OCI-LY1 (cell line): Measurements from ENCODE around the gene PTPRM.

Experiments used
- H2AFZ ChIP-seq: fragments of 200-600 bp; sonication (generic), shearing (Covaris generic); 2 replicates; pipeline ENCODE4 v1.6.0; 2014; ENCODE audit warnings: antibody characterized with exemption, mild to moderate bottlenecking, low read length
- H3F3A ChIP-seq: fragments of 200-600 bp; sonication (generic), shearing (Covaris generic); 2 replicates; pipeline ENCODE4 v1.6.0; 2014; ENCODE audit warnings: mild to moderate bottlenecking, antibody characterized with exemption, low read length, moderate library complexity; ENCODE audit not compliant: insufficient read depth
- H3K27ac ChIP-seq: fragments of 200-600 bp; sonication (generic); 2 replicates; pipeline ENCODE4 v1.5.1; 2014; ENCODE audit warnings: low read length, mixed run types, mild to moderate bottlenecking, low read depth; ENCODE audit not compliant: poor library complexity, severe bottlenecking
- H3K27me3 ChIP-seq: fragments of 200-600 bp; sonication (generic); 2 replicates; pipeline ENCODE4 v1.6.0; 2014; ENCODE audit warnings: antibody characterized with exemption, mild to moderate bottlenecking, low read length, moderate library complexity; ENCODE audit not compliant: insufficient read depth
- H3K36me3 ChIP-seq: fragments of 200-600 bp; sonication (generic); 2 replicates; pipeline ENCODE4 v1.6.1; 2014; ENCODE audit warnings: mild to moderate bottlenecking, antibody characterized with exemption, low read length, moderate library complexity, mixed read lengths; ENCODE audit not compliant: insufficient read depth
- H3K4me1 ChIP-seq: fragments of 200-600 bp; sonication (generic); 2 replicates; pipeline ENCODE4 v1.5.1; 2014; ENCODE audit warnings: mild to moderate bottlenecking, low read length, moderate library complexity; ENCODE audit not compliant: insufficient read depth, severe bottlenecking
- H3K4me2 ChIP-seq: fragments of 200-600 bp; sonication (generic), shearing (Covaris generic); 2 replicates; pipeline ENCODE4 v1.6.1; 2014; ENCODE audit warnings: low read length
- H3K4me3 ChIP-seq: fragments of 200-600 bp; sonication (generic); 2 replicates; pipeline ENCODE4 v1.5.1; 2014; ENCODE audit warnings: low read length, low read depth, mild to moderate bottlenecking, mixed read lengths; ENCODE audit not compliant: poor library complexity, severe bottlenecking
- H3K79me2 ChIP-seq: fragments of 200-600 bp; shearing (Covaris generic); 2 replicates; pipeline ENCODE4 v1.6.1; 2016; ENCODE audit warnings: mixed run types, low read length, mixed read lengths; ENCODE audit not compliant: insufficient read depth
- H3K9ac ChIP-seq: fragments of 200-600 bp; sonication (generic), shearing (Covaris generic); 2 replicates; pipeline ENCODE4 v1.6.1; 2014; ENCODE audit warnings: mild to moderate bottlenecking, low read length, mixed read lengths
- H3K9me2 ChIP-seq: fragments of 200-600 bp; sonication (generic), shearing (Covaris generic); 2 replicates; pipeline ENCODE4 v1.6.1; 2014; ENCODE audit warnings: low read depth, mild to moderate bottlenecking, low read length, mixed read lengths
- H3K9me3 ChIP-seq: fragments of 200-600 bp; shearing (Covaris generic); 2 replicates; pipeline ENCODE4 v1.6.1; 2014; ENCODE audit warnings: low read length, mixed read lengths
- H4K20me1 ChIP-seq: fragments of 200-600 bp; sonication (generic), shearing (Covaris generic); 2 replicates; pipeline ENCODE4 v1.6.0; 2016; ENCODE audit warnings: mild to moderate bottlenecking, low read length; ENCODE audit not compliant: insufficient read depth
- EZH2 ChIP-seq: fragments of 200-600 bp; sonication (generic), shearing (Covaris generic); IDR thresholded peaks from 2 replicates; pipeline ENCODE4 v1.8.0; 2017; ENCODE audit warnings: borderline replicate concordance, mixed run types, mild to moderate bottlenecking, antibody characterized with exemption, low read length, moderate library complexity, mixed read lengths
- TF ChIP-seq, protein P1 (sequence below): fragments of 200-600 bp; sonication (generic), shearing (Covaris generic); IDR thresholded peaks from 2 replicates; pipeline ENCODE4 v1.5.1; 2017; ENCODE audit warnings: mild to moderate bottlenecking, antibody characterized with exemption, low read length, moderate library complexity, mixed read lengths

Gene PTPRM

DNA sequence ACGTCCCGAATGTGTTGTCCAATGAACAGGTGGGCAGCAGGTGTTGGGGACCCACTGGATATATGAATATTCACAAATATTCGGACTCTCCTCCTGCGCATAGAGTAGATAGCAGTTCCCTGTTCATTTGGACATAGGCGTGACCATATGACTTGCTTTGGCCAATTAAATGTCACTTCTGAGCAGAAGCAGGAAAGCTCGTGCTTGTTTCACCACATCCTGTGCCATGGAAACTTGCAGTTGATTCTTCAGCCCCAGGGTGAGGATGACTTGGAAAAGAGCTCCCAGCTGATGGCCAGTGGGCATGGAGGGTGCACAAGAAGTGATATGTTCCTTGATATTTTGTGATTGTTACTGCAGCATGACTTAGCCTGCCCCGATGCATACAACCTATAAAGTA is 52.6 kb downstream of the PTPRM start:
- Histone ChIP-seq H3K79me2 (no peaks in the 10 kb centered on the region), H3K9me3 (no peaks in the 10 kb centered on the region), H3F3A (no peaks in the 10 kb centered on the region), H3K4me1 (no peaks in the 10 kb centered on the region), H3K9ac (no peak overlapping the region), H3K27ac (no peak overlapping the region), H4K20me1 (no peaks in the 10 kb centered on the region), H3K4me2 (no peak overlapping the region), H2AFZ (no peak overlapping the region), H3K9me2 (no peaks in the 10 kb centered on the region), H3K36me3 (no peaks in the 10 kb centered on the region), H3K27me3 (no peaks in the 10 kb centered on the region), H3K4me3 (no peak overlapping the region)
- TF ChIP-seq, protein P1, sequence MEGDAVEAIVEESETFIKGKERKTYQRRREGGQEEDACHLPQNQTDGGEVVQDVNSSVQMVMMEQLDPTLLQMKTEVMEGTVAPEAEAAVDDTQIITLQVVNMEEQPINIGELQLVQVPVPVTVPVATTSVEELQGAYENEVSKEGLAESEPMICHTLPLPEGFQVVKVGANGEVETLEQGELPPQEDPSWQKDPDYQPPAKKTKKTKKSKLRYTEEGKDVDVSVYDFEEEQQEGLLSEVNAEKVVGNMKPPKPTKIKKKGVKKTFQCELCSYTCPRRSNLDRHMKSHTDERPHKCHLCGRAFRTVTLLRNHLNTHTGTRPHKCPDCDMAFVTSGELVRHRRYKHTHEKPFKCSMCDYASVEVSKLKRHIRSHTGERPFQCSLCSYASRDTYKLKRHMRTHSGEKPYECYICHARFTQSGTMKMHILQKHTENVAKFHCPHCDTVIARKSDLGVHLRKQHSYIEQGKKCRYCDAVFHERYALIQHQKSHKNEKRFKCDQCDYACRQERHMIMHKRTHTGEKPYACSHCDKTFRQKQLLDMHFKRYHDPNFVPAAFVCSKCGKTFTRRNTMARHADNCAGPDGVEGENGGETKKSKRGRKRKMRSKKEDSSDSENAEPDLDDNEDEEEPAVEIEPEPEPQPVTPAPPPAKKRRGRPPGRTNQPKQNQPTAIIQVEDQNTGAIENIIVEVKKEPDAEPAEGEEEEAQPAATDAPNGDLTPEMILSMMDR, result no peak
- no peak for TF ChIP-seq EZH2

DNA sequence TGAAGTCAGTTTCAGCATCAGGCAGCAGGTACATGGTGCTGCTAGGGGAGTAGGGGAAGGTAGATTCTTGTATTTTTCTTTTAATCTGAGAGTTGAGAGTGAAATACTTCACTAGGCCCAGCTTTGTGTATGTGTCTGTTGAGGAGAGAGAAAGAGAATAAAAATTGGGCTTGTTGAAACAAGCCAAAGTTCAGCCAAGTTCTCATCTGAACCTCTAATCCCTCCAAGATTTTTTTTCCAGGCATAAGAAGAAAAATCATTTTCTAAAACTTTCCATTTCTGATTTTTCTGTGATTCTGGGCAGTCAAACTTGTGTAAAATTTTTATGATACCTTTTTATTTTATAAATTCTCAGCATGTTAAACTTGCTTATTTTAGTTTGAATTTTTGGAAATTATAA is 55.6 kb downstream of the PTPRM start:
- Histone ChIP-seq H4K20me1 (no peaks in the 10 kb centered on the region), H3K79me2 (no peaks in the 10 kb centered on the region), H3K4me2 (no peak overlapping the region), H2AFZ (no peak overlapping the region), H3K36me3 (no peaks in the 10 kb centered on the region), H3K9me3 (no peaks in the 10 kb centered on the region), H3F3A (no peaks in the 10 kb centered on the region), H3K4me1 (no peaks in the 10 kb centered on the region), H3K27me3 (no peaks in the 10 kb centered on the region), H3K9me2 (no peaks in the 10 kb centered on the region), H3K9ac (no peak overlapping the region), H3K27ac (no peak overlapping the region), H3K4me3 (no peak overlapping the region)
- TF ChIP-seq, protein P1, result no peak
- no peak for TF ChIP-seq EZH2

DNA sequence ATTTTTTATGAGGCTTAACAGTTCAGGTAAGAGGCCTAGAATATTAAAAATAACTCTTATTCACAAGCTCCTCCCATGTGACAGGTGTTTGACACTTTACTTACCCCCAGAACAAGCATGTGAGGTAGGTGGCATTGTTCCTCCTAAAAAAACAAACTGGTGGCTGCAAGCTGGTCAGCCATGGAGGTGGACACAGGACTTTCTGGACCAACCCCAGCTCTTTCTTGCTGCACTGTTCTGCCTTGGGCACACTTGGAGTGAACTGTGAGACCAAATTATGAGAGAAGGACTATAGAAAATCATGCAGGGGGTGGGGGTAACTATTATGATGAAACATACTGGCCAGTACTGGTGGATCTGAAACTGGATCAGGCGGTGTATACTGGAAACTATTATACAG is 56.6 kb downstream of the PTPRM start:
- no peaks in the 10 kb centered on the region for H3K9me3 ChIP-seq
- H2AFZ ChIP-seq, result no peak overlapping the region
- no peaks in the 10 kb centered on the region for H3K27me3 ChIP-seq
- H3K79me2 ChIP-seq, result no peaks in the 10 kb centered on the region
- no peaks in the 10 kb centered on the region for H4K20me1 ChIP-seq
- H3K9ac ChIP-seq, result no peak overlapping the region
- no peaks in the 10 kb centered on the region for H3K36me3 ChIP-seq
- H3K4me2 ChIP-seq, result no peak overlapping the region
- H3K9me2 ChIP-seq, result no peaks in the 10 kb centered on the region
- no peak overlapping the region for H3K27ac ChIP-seq
- H3F3A ChIP-seq, result no peaks in the 10 kb centered on the region
- H3K4me1 ChIP-seq, result no peaks in the 10 kb centered on the region
- H3K4me3 ChIP-seq, result no peak overlapping the region
- TF ChIP-seq, protein P1, result no peak
- TF ChIP-seq EZH2, result no peak
